GM19463 (cell line): ENCODE data around the gene MYDGF.

ENCODE experiments used
- ATAC-seq: cut with Tn5 transposase; IDR thresholded peaks from one replicate; pipeline ENCODE4 v1.9.1; 2021; ENCODE audit warnings: mild to moderate bottlenecking, moderate library complexity; ENCODE audit not compliant: unreplicated experiment

Gene MYDGF

GRCh38 chr19:4613254-4613751 is 56.8 kb downstream of the MYDGF start:
- ATAC-seq: no peak

GRCh38 chr19:4609878-4610511 is 60.1 kb downstream of the MYDGF start:
- no peak for ATAC-seq
